SK-N-SH (cell line): ENCODE measurements around the gene TIMM17A. TPM values are rescaled to one million over a fixed set of nuclear protein-coding genes. Genes with fewer than 3 reads are reported as not detected.
"Not testable (repeated sequence)": the region's sequence is repeated elsewhere in the genome, so short reads cannot be mapped to it uniquely, and the experiment has no call there.

Source experiments
- CTCF ChIA-PET: fragments of 300-600, 350-600 bp; formaldehyde crosslinking; extraction: SDS; loops from one replicate; lab custom pipeline; 2021; lab: Yijun Ruan, JAX
- POLR2A ChIA-PET: fragments of 350-600 bp; sonication (Branson Sonifier 250); formaldehyde crosslinking; extraction: SDS; loops from one replicate; lab custom pipeline; 2020; ENCODE audit warnings: antibody characterized with exemption, inconsistent platforms; lab: Yijun Ruan, JAX
- DNase-seq: peaks from one replicate; pipeline ENCODE4 v3.0.0; 2012
- H2AFZ ChIP-seq: fragments of 200-600 bp; sonication (generic); 2 replicates; pipeline ENCODE4 v1.8.1; 2016; ENCODE audit warnings: antibody characterized with exemption, mild to moderate bottlenecking, low read depth
- H3F3A ChIP-seq: fragments of 200-600 bp; sonication (generic); replicated peaks from 2 replicates; pipeline ENCODE3; 2016; ENCODE audit warnings: antibody characterized with exemption, mild to moderate bottlenecking; ENCODE audit not compliant: insufficient read depth
- H3K27ac ChIP-seq, 2 experiments: fragments of 200-500 bp in 1 of 2; fragments of 200-600 bp in 1 of 2; sonication (Bioruptor generic) in 1 of 2; sonication (generic), shearing (Covaris generic) in 1 of 2; 2 replicates each; pipeline versions ENCODE4 v1.5.1 to v1.6.1; 2014 to 2016; ENCODE audit warnings: low read depth in 2 of 2, inconsistent platforms in 1 of 2, low read length in 1 of 2, mild to moderate bottlenecking in 1 of 2, mixed read lengths in 1 of 2
- H3K27me3 ChIP-seq: fragments of 200-600 bp; sonication (generic), shearing (Covaris generic); 2 replicates; pipeline ENCODE4 v1.6.1; 2016; ENCODE audit warnings: mixed run types; ENCODE audit not compliant: insufficient read depth
- H3K36me3 ChIP-seq, 2 experiments: fragments of 200-500 bp in 1 of 2; fragments of 200-600 bp in 1 of 2; sonication (Bioruptor generic) in 1 of 2; sonication (generic) in 1 of 2; replicated peaks in 1 of 2; 2 replicates each; pipeline versions ENCODE3 to v1.5.1; 2014 to 2016; ENCODE audit warnings: low read length in 1 of 2, mild to moderate bottlenecking in 1 of 2; ENCODE audit not compliant: insufficient read depth in 2 of 2, control insufficient read depth in 1 of 2
- H3K4me1 ChIP-seq, 2 experiments: fragments of 200-500 bp in 1 of 2; fragments of 200-600 bp in 1 of 2; sonication (Bioruptor generic) in 1 of 2; sonication (generic), shearing (Covaris generic) in 1 of 2; 2 replicates each; pipeline versions ENCODE4 v1.5.1 to v1.6.1; 2014 to 2016; ENCODE audit warnings: low read depth in 1 of 2, low read length in 1 of 2, mixed run types in 1 of 2; ENCODE audit not compliant: insufficient read depth in 2 of 2, control insufficient read depth in 1 of 2
- H3K4me2 ChIP-seq: fragments of 200-600 bp; sonication (generic), shearing (Covaris generic); 2 replicates; pipeline ENCODE4 v1.6.1; 2017; ENCODE audit warnings: mixed run types
- H3K4me3 ChIP-seq, 2 experiments: fragments of 200-500 bp in 1 of 2; fragments of 200-600 bp in 1 of 2; sonication (Bioruptor generic) in 1 of 2; sonication (generic), shearing (Covaris generic) in 1 of 2; 2 replicates each; pipeline versions ENCODE4 v1.5.1 to v1.8.1; 2014 to 2016; ENCODE audit warnings: low read depth in 2 of 2, inconsistent platforms in 1 of 2, low read length in 1 of 2, mild to moderate bottlenecking in 1 of 2, mixed read lengths in 1 of 2, moderate library complexity in 1 of 2
- H3K79me2 ChIP-seq: fragments of 200-600 bp; sonication (generic); 2 replicates; pipeline ENCODE4 v1.8.1; 2017; ENCODE audit warnings: mild to moderate bottlenecking; ENCODE audit not compliant: insufficient read depth
- H3K9ac ChIP-seq: fragments of 200-600 bp; sonication (generic); 2 replicates; pipeline ENCODE4 v1.6.1; 2017; ENCODE audit warnings: mixed run types
- H3K9me2 ChIP-seq: fragments of 200-600 bp; sonication (generic); 2 replicates; pipeline ENCODE4 v1.6.1; 2017; ENCODE audit warnings: mixed run types
- H3K9me3 ChIP-seq: fragments of 200-600 bp; sonication (generic); 2 replicates; pipeline ENCODE4 v1.6.1; 2017; ENCODE audit warnings: mixed run types, mild to moderate bottlenecking, moderate library complexity
- H4K20me1 ChIP-seq: fragments of 200-600 bp; sonication (generic); 2 replicates; pipeline ENCODE4 v1.6.1; 2017; ENCODE audit warnings: mild to moderate bottlenecking, mixed run types; ENCODE audit not compliant: insufficient read depth
- CTCF ChIP-seq: fragments of 200-600 bp; sonication (generic); IDR thresholded peaks from 2 replicates; pipeline ENCODE4 v1.6.1; 2017; ENCODE audit warnings: antibody characterized with exemption, mild to moderate bottlenecking, moderate library complexity
- EZH2phosphoT487 ChIP-seq: fragments of 200-600 bp; sonication (generic); IDR thresholded peaks from 2 replicates; pipeline ENCODE4 v1.6.1; 2017; ENCODE audit warnings: low read depth, mixed run types, mild to moderate bottlenecking, antibody characterized with exemption, moderate library complexity, borderline replicate concordance
- FOXJ3 ChIP-seq: sonication (generic); formaldehyde crosslinking; IDR thresholded peaks from 2 replicates; pipeline ENCODE4 v1.5.1; 2020; ENCODE audit warnings: mild to moderate bottlenecking, missing genetic modification reagents
- GABPA ChIP-seq: IDR thresholded peaks from 2 replicates; pipeline ENCODE4 v1.4.0; 2012; ENCODE audit warnings: low read depth, mild to moderate bottlenecking
- IRF3 ChIP-seq: fragments of 150-350 bp; IDR thresholded peaks from 2 replicates; pipeline ENCODE4 v1.6.1; 2016; ENCODE audit warnings: mild to moderate bottlenecking, low read depth, low read length
- MAX ChIP-seq: IDR thresholded peaks from 2 replicates; pipeline ENCODE4 v1.4.0; 2012; ENCODE audit warnings: low read depth
- RFX5 ChIP-seq: IDR thresholded peaks from 2 replicates; pipeline ENCODE4 v1.6.1; 2012; ENCODE audit warnings: mild to moderate bottlenecking, improper control_type of control experiment, low read length
- SMC3 ChIP-seq: IDR thresholded peaks from 2 replicates; pipeline ENCODE4 v1.6.1; 2012; ENCODE audit warnings: low read depth, low read length, improper control_type of control experiment
- TCF12 ChIP-seq: IDR thresholded peaks from 2 replicates; pipeline ENCODE4 v1.4.0; 2012
- ZBTB33 ChIP-seq: IDR thresholded peaks from 2 replicates; pipeline ENCODE4 v1.4.0; 2012; ENCODE audit warnings: low read depth, borderline replicate concordance
- WGBS: methylation state at CpG from one replicate; pipeline ENCODE4 v1.1.6; 2017; ENCODE audit warnings: low lambda C conversion rate; 5-methylcytosine and 5-hydroxymethylcytosine counted together
- polyA plus RNA-seq, 3 experiments: library from polyadenylated mRNA; depleted of rRNA; stranded (reverse); fragments of >200 nt; gene quantifications; 2 replicates each; pipeline ENCODE4 v1.2.3, GENCODE V29; 2012
- small RNA-seq, 7 experiments: library from RNA; depleted of rRNA; stranded (forward); fragments of <200 nt; gene quantifications; one replicate each; pipeline ENCODE3, GENCODE V24; 2012

Gene TIMM17A
- polyA plus RNA-seq, 1 of the 3 experiments (the other 2 are of a cell fraction) = 33.6 TPM

- no peaks in the 10 kb centered on the region for H3K79me2 ChIP-seq
- no peak overlapping the region for H3K27ac ChIP-seq
- no peaks in the 10 kb centered on the region for H4K20me1 ChIP-seq
- no peaks in the 10 kb centered on the region for H3K27me3 ChIP-seq
- H3K9me3 ChIP-seq = no peaks in the 10 kb centered on the region
- ChIA-PET CTCF (interaction anchor here (1.0 to 2.0 kb wide), 4 partner anchors 9 to 123 kb away, joined by 3 to 10 read pairs (median 4); no protein-coding TSS in a partner anchor), POLR2A (no interaction called here)
- H3K9ac ChIP-seq = no peak overlapping the region
- no peak overlapping the region for H2AFZ ChIP-seq
- DNase-seq = no peak
- no peak overlapping the region for H3K4me3 ChIP-seq
- 68% methylated on average over 15 of the region's 19 CpGs for WGBS
- H3K36me3 ChIP-seq = no peaks in the 10 kb centered on the region
- TF ChIP-seq EZH2phosphoT487 (no peak), MAX (no peak), TCF12 (no peak), GABPA (no peak), RFX5 (no peak), FOXJ3 (CRISPR knock-in tag) (no peak), IRF3 (no peak), CTCF (no peak), ZBTB33 (no peak), SMC3 (no peak)
- H3K4me2 ChIP-seq = no peak overlapping the region
- no peaks in the 10 kb centered on the region for H3K9me2 ChIP-seq
- no peaks in the 10 kb centered on the region; a peak in 1 of 4 replicates for H3K4me1 ChIP-seq
- no peaks in the 10 kb centered on the region for H3F3A ChIP-seq
Observed at GRCh38 chr1:202018468-202019234, 63.3 kb downstream of the TIMM17A start.

- 84% methylated on average over 8 of the region's 8 CpGs for WGBS
- H3K9me3 ChIP-seq, H3F3A ChIP-seq, H3K27ac ChIP-seq, H3K27me3 ChIP-seq, H3K4me3 ChIP-seq, H3K4me1 ChIP-seq, H3K9ac ChIP-seq, H3K79me2 ChIP-seq, H2AFZ ChIP-seq, DNase-seq, POLR2A ChIA-PET, H3K9me2 ChIP-seq, H3K36me3 ChIP-seq, H4K20me1 ChIP-seq, H3K4me2 ChIP-seq: not testable (repeated sequence)
- CTCF ChIA-PET = interaction anchor here (1.0 to 1.7 kb wide), 2 partner anchors 100 to 123 kb away, joined by 3 to 9 read pairs; no protein-coding TSS in a partner anchor
Observed at GRCh38 chr1:202019235-202019558, 63.9 kb downstream of the TIMM17A start.

Small RNA genes lying within 50 kb of the gene (small RNA-seq; reads per million reads assigned to genes)
- gene MIR6740 = 0 reads per million in 7 experiments
- 0 reads per million in 7 experiments for gene RF00156

Other genes with a start within 250 kb of the TIMM17A start
- gene IPO9, start 126.3 kb upstream of the TIMM17A start, polyA plus RNA-seq (2012; rRNA removed) = 24.5 and 30.7 TPM in 2 replicates
- 42.1 and 50.5 TPM in 2 replicates for gene SHISA4, start 66.6 kb upstream of the TIMM17A start, polyA plus RNA-seq (2012; rRNA removed)
- gene LMOD1, start 9.0 kb upstream of the TIMM17A start, polyA plus RNA-seq (2012; rRNA removed) = 2.7 and 4.9 TPM in 2 replicates
- 36.7 and 46.7 TPM in 2 replicates for gene RNPEP, start 27.1 kb downstream of the TIMM17A start, polyA plus RNA-seq (2012; rRNA removed)
- gene ELF3, start 55.1 kb downstream of the TIMM17A start, polyA plus RNA-seq (2012; rRNA removed) = 0.10 and 0.11 TPM in 2 replicates
- gene GPR37L1, start 167.4 kb downstream of the TIMM17A start, polyA plus RNA-seq (2012; rRNA removed) = not detected in 2 replicates
- gene ARL8A, start 189.2 kb downstream of the TIMM17A start, polyA plus RNA-seq (2012; rRNA removed) = 62.0 and 66.9 TPM in 2 replicates
- not detected in 2 replicates for gene PTPN7, start 205.1 kb downstream of the TIMM17A start, polyA plus RNA-seq (2012; rRNA removed)
- 0.03 TPM in 1 of 2 replicates, not detected in the other for gene LGR6, start 238.3 kb downstream of the TIMM17A start, polyA plus RNA-seq (2012; rRNA removed)